ENCODE results near the gene CCDC3.
"Not testable (repeated sequence)": the region's sequence is repeated elsewhere in the genome, so short reads cannot be mapped to it uniquely, and the experiment has no call there.

Gene CCDC3

DNA sequence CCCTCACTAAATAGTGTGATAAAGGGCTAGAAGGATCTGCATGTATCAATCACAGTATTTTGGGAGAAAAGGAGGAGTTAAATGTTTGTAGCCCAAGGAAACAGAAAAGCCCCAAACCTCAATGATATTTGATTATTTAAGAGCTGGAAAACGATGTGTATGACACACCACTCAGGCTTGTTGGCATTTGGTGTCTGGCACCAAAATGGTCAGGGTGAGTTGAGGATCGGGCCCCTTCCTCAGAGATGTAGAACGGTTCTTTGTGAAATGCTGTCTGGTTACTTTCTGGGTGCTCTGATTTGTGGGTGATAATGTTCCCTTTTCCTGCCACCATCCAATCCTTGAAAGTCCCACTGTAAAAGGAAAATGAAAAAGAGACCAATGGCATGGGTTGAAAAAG is 113.7 kb downstream of the CCDC3 start:
- no peak for DNase-seq (ENCODE audit: low read depth)

DNA sequence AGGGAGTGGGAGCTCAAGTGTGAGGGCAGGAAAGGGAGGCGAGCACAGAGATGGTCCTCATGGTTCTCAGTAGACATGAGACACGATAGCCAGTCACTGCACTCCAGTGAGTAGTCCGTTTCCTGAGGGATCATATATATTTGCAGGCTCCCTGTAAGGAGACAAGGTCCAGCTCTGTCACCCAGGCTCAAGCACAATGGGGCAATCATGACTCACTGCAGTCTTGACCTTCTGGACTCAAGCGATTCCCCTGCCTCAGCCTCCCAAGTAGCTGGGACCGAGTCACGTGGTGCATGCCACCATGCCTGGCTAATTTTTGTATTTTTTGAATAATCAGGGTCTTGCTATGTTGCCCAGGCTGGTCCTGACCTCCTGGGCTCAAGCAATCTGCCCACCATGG is 116.7 kb downstream of the CCDC3 start:
- DNase-seq (ENCODE audit: low read depth): no peak

DNA sequence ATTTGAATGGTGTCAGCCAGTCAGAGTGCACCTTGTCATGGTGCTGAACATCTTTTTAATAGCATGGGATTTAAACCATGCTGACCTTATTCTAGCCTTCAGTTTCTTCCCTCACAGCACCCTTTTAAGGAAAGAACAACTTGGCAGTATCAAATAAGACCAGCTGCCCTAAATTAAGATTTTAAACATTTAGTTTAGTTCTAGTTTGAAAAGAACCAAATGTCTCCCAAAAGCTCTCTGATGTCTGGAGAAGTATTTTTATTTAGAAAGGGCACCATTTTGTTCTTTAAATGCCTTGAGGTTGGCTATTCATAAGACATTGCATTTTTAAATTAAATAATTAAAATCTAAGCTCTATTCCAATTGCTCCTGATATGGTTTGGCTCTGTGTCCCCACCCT is 121.1 kb downstream of the CCDC3 start:
- DNase-seq (ENCODE audit: low read depth): no peak

DNA sequence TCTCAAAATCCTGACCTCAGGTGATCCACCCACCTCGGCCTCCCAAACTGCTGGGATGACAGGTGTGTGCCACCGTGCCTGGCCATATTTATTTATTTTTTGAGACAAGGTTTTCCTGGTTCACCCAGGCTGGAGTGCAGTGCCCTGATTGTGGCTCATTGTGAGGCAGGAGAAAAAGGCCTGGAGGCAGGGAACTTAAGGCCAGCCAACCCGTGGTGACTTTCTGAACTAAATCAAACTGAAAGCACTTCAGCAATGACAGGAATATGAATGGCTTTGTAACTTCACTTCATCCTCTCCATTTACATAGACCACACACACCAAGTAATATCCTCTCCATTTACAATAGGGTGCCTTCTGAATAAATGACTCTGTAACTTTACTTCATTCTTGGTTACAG is 124.4 kb downstream of the CCDC3 start:
- no peak for DNase-seq (ENCODE audit: low read depth)

DNA sequence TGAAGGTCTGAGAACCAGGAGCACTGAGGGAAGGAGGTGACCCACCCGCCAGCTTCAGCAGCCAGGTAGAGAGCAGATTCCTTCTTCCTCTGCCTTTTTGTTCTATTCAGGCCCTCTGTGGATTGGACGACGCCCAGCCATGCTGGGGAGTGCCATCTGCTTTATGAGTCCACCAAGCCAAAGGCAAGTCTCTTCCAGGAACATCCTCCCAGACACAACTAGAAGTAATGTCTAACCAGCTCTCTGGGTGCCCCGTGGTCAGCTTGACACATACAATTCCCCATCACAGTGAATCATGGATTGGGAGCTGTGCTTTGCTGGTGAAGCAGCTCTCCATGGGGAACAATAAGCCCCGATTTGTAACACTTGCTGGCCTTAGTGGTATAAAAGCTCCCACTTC is 125.2 kb downstream of the CCDC3 start:
- DNase-seq (ENCODE audit: low read depth): no peak

DNA sequence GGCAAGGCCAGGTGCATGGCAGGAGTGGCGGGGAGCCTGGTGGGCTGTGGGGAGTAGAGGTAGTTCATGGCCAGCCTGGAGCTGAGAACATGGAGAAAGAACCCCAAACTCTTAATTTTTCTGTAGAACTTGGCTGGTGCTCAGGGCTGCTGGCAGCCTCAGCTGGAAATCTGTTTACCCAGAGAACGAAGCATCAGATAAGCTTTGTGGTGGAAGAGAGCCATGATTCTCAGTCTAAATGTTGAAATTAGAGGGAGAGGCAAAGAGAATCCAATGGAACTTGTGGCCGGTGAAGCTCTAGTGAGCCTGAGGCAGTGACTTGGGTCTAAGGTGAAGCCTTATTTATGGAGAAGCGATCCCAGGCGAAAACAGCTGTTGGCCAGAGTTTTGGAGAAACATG is 126.4 kb downstream of the CCDC3 start:
- no peak for DNase-seq (ENCODE audit: low read depth)

DNA sequence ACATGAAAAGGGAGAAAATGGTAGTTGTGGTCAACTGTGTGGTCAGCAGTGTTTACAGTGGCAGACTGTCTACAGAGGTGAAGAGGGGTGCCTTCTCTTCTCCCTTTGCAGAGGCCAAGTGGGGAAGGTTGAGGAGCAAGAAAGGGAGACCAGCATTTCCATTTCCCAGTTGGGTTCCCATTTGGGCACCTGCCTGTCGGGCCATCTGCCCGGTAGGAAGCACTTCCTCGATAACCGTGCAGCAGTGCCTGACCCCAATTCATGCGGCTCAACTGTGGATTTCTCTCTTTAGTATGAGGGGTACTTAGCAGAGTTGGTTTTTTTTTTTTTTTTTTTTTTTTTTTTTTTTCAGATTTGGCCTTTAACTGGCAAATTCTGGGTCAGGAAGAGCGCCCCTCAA is 127.0 kb downstream of the CCDC3 start:
- DNase-seq (ENCODE audit: low read depth): no peak

DNA sequence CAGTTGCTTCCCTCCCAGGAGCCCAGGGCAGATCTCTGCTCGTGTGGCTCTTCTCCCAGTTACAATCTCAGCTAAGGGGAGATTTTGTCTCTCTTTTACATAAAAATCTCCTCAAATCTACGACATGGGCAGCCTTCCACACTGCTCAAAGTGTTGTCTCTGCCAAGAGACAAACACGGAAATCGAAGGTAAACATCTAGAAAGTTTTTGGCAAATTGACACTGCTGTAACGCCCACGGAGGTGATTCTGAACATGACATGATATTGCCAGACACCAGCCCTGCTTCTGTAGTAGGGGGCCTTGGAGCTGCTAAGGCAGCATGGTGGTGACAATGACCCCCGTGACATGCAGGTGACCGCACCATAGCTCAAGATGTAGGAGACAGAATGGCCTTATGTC is 128.3 kb downstream of the CCDC3 start:
- DNase-seq (ENCODE audit: low read depth): no peak

DNA sequence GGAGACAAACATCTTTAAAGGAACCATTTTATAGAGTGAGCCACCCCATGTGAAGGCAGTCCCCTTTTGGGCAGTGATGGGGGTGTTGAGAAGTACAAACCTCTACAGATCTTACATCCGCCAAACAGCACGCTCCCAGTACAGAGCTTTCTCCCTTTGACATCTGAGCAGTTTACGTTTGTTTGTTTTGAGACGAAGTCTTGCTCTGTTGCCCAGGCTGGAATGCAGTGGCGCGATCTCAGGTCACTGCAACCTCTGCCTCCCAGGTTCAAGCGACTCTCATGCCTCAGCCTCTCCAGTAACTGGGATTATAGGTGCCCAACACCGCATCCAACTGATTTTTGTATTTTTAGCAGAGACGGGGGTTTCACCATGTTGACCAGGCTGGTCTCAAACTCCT is 128.9 kb downstream of the CCDC3 start:
- no peak for DNase-seq (ENCODE audit: low read depth)

DNA sequence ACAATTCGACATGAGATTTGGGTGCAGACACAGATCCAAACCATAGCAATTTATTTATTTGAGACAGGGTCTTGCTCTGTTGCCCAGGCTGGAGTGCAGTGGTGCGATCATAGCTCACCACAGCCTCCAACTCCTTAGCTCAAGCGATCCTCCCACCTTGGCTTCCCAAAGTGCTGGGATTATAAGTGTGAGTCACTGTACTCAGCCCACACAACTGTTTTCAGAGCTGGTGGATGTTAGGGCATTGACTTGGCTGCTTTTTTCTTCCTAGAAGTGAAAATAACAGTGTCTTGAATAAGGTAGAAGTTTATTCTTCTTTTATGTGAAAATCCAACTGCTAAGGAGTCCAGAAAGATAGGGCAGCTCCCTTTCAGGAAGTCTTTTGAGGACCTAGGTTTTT is 132.1 kb downstream of the CCDC3 start:
- DNase-seq (ENCODE audit: low read depth): no peak

DNA sequence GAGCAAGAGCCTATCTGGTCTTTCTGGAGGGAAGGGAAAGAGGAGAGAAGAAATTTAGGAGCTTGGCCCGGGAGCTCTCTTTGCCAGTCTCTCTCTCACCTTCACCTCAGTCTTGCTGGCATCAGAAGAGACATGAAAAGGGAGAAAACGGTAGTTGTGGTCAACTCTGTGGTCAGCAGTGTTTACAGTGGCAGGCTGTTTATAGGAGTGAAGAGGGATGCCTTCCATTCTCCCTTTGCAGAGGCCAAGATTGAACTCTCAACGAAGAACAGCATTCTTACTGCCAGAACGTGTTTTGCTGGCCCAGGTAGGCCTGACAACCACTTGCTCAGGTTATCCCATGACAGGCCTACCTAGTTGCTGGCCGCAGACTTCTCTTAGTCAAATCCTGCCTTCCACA is 133.3 kb downstream of the CCDC3 start:
- DNase-seq (ENCODE audit: low read depth): no peak

DNA sequence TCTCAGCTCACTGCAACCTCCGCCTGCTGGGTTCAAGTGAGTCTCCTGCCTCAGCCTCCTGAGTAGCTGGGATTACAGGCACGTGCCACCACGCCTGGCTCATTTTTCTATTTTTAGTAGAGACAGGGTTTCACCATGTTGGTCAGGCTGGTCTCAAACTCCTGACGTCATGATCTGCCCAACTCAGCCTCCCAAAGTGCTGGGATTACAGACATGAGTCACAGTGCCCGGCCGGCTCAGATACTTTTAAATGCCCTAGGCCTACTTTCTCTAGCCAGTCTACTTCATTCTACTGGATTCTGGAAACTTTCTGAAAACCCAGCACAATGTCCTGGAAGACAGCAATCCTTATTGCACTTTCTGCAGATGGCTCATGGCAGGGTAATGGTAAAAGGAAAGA is 136.0 kb downstream of the CCDC3 start:
- DNase-seq (ENCODE audit: low read depth): not testable (repeated sequence)

DNA sequence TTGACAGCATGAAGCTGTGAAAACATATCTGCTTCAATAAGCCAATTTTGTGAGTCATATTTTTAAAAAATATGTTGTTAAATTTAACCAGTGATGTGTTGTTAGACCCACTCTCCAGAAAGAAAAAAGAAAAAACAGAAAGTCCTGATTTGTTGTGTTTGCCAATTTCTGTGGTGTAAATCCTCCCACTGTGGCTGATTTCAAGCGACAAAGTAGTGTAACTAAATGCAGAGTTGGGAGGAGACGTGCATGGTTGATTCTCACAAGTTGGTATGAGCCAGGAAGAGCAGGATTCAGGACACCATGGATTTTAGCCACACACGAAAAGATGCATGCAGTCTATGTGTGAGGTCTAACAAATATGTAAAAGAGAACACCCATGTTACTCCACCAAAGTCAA is 139.1 kb downstream of the CCDC3 start:
- DNase-seq (ENCODE audit: low read depth): no peak

DNA sequence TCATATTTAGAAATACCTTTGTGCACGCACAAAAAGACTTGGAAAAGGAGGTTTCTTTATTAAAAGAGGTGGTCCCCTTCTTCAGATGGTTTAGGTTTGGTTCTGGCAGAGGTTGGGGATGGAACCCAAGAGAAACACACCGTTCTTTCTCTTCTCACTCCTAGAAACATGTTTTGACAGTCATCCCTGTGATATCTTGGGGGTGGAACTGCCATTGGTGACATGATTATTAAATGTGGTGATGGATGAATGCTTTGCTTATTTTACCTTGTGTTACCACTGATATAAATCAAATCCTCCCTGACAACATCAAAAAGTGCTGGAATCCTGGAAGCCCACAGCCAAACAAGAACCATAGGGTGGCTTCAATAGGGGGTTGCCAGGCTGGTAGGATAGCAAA is 146.5 kb downstream of the CCDC3 start:
- DNase-seq (ENCODE audit: low read depth): no peak

DNA sequence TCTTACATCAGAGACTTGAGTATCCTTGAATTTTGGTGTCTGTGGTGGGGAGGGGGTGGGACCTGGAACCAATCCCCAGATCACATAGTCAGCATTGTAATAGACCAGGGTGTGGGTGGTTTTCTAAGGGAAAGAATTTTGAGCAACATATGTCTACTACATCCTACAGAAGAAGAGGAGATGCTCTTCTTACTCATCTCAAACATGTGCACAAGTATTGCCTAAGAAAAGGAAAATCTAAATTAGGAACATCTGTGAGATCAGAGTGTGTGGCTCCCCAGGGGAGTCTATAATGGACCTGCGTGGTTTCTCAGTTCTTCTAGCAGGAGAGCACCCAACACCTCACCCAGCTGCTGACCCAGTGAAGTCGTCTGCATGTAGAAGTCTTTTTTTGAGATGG is 148.8 kb downstream of the CCDC3 start:
- DNase-seq (ENCODE audit: low read depth): no peak

DNA sequence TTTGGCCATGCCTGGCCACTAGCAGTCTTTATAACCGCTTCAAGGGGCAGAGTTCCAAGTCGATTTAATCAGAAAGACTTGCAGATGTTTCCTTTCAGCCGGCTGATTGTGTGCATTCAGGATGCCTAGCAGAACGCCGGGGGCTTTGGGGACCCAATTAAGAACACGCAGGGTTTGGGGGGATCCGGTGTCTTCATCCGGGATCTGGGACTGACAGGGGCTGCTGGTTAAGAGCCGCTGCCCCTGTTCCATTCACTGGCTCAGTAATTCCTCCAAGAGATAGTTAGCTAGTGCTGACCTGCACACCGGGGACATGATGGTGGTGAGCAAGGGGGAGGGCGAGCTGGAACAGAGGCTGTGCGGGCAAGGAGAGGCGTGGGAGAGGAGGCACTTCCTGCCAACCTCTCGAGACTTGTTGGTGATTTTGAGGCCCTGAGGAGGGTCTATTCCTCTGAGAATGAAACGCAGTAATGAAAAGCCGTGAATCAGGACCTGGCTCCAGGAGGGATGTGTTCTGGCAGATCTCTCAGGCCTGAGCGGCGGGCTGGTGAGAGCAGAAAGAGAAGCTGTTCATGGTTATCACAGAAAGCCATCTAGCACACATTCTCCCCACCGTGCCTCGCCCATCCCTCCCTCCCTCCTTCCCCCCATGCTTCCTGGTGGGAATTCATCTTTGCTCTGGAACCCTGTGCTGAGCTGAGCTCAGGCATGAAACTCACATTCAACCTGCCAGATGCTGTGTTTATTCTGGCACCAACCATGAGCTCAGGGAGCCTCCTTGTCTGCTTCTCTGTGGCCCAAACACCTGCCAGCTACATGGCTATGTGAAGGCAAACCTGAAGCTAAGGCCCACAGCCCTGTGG is 152.0 kb downstream of the CCDC3 start:
- no peak for DNase-seq (ENCODE audit: low read depth)

DNA sequence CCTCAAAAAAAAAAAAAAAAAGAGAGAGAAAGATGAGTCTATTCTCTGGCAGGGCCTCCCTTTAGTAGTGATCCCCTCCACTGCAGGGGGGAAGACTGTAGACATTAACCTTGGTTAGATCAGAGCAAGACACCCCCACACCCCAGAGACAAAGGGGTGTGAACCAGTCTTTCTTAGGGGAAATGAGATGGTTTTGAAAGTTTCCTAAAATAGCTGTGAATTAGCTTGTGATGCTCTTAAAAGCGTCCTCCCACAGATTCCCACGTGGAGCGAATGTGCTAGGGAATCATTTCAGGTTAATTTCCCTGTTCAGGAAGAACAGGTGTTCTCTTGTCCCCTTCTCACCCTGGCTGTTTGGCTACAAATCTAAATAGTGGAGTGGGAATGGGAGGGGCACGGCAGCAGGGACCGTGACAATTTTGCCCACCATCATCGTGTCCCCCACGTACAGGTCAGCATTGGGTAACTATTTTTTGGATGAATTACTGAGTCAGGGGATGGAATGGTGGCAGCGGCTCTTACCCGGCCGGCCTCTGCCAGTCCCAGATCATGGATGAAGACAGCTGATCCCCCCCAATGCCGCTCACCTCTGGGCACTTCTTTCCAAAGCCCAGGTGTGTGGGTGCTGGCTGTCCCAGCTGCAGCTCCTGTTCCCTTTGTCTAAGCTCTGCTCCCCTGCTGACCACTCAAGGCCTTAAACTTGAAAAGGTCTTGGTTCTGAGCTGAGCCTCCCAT is 152.9 kb downstream of the CCDC3 start:
- no peak for DNase-seq (ENCODE audit: low read depth)

DNA sequence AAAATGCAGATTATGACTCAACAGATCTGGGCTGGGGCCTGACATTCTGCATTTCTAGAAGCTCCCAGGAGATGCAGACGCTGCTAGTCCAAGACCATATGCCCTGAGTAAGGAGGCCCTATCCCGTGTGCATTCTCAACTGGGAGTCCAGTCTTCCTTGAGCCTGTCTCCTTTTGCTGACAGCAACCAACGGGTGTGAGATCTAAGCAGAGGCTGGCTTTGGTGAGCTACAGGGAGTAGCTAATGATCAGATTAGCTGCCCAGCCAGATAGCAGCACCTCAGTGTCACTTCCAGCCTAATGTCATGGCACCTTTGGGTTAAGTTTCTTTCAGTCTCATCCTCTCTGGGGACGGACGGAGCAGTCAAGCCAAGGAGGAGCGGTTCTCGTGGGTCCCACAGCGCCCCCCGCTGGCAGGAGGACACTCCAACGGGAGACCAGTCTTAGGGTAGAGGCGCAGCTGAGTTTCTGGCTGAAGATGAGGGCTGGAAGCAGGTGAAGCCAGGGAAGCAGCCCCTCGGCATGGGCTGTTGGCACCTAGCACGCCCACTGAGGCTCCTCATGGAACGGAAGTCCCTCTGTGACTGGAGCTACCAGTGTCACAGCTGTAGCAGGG is 154.0 kb downstream of the CCDC3 start:
- no peak for DNase-seq (ENCODE audit: low read depth)

DNA sequence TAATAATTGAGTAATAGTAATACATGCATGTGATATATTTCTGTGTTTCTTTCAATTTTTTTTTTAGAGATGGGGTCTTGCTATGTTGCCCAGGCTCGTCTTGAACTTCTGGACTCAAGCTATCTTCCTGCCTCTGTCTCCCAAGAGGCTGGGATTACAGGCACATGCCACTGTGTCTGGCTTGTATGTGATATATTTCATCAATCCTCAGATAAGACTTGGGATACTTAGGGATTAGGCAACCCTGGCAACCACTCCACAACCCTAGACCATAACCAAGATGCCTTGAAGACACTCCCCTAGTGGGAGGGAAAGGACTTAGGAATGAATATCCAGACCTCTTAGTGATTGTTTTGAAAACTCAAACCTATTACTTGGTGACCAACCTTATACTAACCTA is 154.8 kb downstream of the CCDC3 start:
- no peak for DNase-seq (ENCODE audit: low read depth)

Measured in ELR (cell line).